Measurements from ENCODE around the gene FAM120AOS. TPM values are rescaled to one million over a fixed set of nuclear protein-coding genes. Genes with fewer than 3 reads are reported as not detected.

Gene FAM120AOS
- total RNA-seq, 1 donor from 2014 or later: 22.0 TPM

GRCh38 chr9:93437996-93438395, 15.4 kb downstream of the FAM120AOS start:
- no peak for DNase-seq

GRCh38 chr9:93436655-93437407, 16.6 kb downstream of the FAM120AOS start:
- DNase-seq: no peak

GRCh38 chr9:93436218-93436617, 17.2 kb downstream of the FAM120AOS start:
- DNase-seq: no peak

GRCh38 chr9:93435386-93435785, 18.0 kb downstream of the FAM120AOS start:
- no peak for DNase-seq

- DNase-seq: no peak
These were observed 19.3 kb downstream of the FAM120AOS start for GRCh38 chr9:93434056-93434455.

GRCh38 chr9:93432964-93433363, 20.4 kb downstream of the FAM120AOS start:
- DNase-seq: no peak

- DNase-seq: no peak
These were observed 21.8 kb downstream of the FAM120AOS start for GRCh38 chr9:93431539-93432105.

- DNase-seq: no peak
These were observed 25.6 kb downstream of the FAM120AOS start for GRCh38 chr9:93427655-93428379.

GRCh38 chr9:93422977-93423616, 30.3 kb downstream of the FAM120AOS start:
- DNase-seq: no peak

GRCh38 chr9:93419023-93419422, 34.4 kb downstream of the FAM120AOS start:
- DNase-seq: no peak

- no peak for DNase-seq
These were observed 35.8 kb downstream of the FAM120AOS start for GRCh38 chr9:93417538-93417937.

GRCh38 chr9:93416530-93417235, 36.7 kb downstream of the FAM120AOS start:
- no peak for DNase-seq

- DNase-seq: no peak
These were observed 38.1 kb downstream of the FAM120AOS start for GRCh38 chr9:93415176-93415690.

GRCh38 chr9:93413530-93413929, 39.9 kb downstream of the FAM120AOS start:
- no peak for DNase-seq

GRCh38 chr9:93406371-93406770, 47.0 kb downstream of the FAM120AOS start:
- no peak for DNase-seq

GRCh38 chr9:93398471-93398870, 54.9 kb downstream of the FAM120AOS start:
- DNase-seq: no peak

- DNase-seq: no peak
These were observed 55.6 kb downstream of the FAM120AOS start for GRCh38 chr9:93397661-93398373.
